Urinary bladder (tissue), 4 donors: Measurements from ENCODE around the gene AGRN. TPM values are rescaled to one million over a fixed set of nuclear protein-coding genes. Genes with fewer than 3 reads are reported as not detected.
"Not testable (repeated sequence)": the region's sequence is repeated elsewhere in the genome, so short reads cannot be mapped to it uniquely, and the experiment has no call there.

ENCODE experiments used
- DNase-seq: peaks from one replicate; pipeline ENCODE4 v3.0.0-alpha.2; 2015; ENCODE audit errors: extremely low spot score
- H3K27ac ChIP-seq: one replicate; pipeline ENCODE4 v1.5.1; 2013; ENCODE audit warnings: low read depth, mild to moderate bottlenecking, moderate library complexity
- H3K36me3 ChIP-seq: one replicate; pipeline ENCODE4 v1.6.1; 2013; ENCODE audit warnings: mild to moderate bottlenecking, moderate library complexity; ENCODE audit not compliant: insufficient read depth
- H3K4me1 ChIP-seq: one replicate; pipeline ENCODE4 v1.6.1; 2013; ENCODE audit warnings: mild to moderate bottlenecking, moderate library complexity; ENCODE audit not compliant: insufficient read depth
- H3K4me3 ChIP-seq: one replicate; pipeline ENCODE4 v1.5.1; 2013; ENCODE audit warnings: low read depth, low read length
- WGBS: extraction: QIAGEN DNeasy Blood & Tissue Kit; methylation state at CpG from one replicate; pipeline ENCODE4 v1.1.7; 2013; 5-methylcytosine and 5-hydroxymethylcytosine counted together
- polyA plus RNA-seq: library from polyadenylated mRNA; stranded (reverse); fragments of 200-250 nt; gene quantifications from one replicate; pipeline ENCODE4 v1.2.3, GENCODE V29; 2013
- small RNA-seq: library from RNA; depleted of rRNA; stranded (forward); fragments of <200 nt; gene quantifications from one replicate; pipeline ENCODE3, GENCODE V24; 2014
- total RNA-seq: library from RNA; depleted of rRNA; stranded (reverse); fragments of >200 nt; gene quantifications from one replicate; pipeline ENCODE4 v1.2.3, GENCODE V29; 2014
- donor health status: healthy with polysubstance abuse.
- donor health status: healthy.

Gene AGRN
- total and polyA plus RNA-seq, 2 donors, result 38.7 to 43.3 TPM

GRCh38 chr1:1092894-1093609 is 73.1 kb downstream of the AGRN start:
- no peaks in the 10 kb centered on the region for H3K36me3 ChIP-seq
- WGBS, result 84% methylated on average over 14 of the region's 14 CpGs
- H3K4me1 ChIP-seq, result no peaks in the 10 kb centered on the region
- no peak overlapping the region for H3K4me3 ChIP-seq
- no peak overlapping the region for H3K27ac ChIP-seq
- DNase-seq, result no peak

- H3K4me1 ChIP-seq, result no peaks in the 10 kb centered on the region
- no peak for DNase-seq
- no peaks in the 10 kb centered on the region for H3K36me3 ChIP-seq
- no peak overlapping the region for H3K4me3 ChIP-seq
- WGBS, result 95% methylated on average over 10 of the region's 10 CpGs
- no peak overlapping the region for H3K27ac ChIP-seq
These were observed 73.7 kb downstream of the AGRN start for GRCh38 chr1:1093610-1093943.

- WGBS, result 87% methylated on average over 7 of the region's 7 CpGs
- Histone ChIP-seq H3K27ac (no peak overlapping the region), H3K4me3 (no peak overlapping the region), H3K36me3 (no peaks in the 10 kb centered on the region), H3K4me1 (no peaks in the 10 kb centered on the region)
- DNase-seq, result no peak
These were observed 75.1 kb downstream of the AGRN start for GRCh38 chr1:1094981-1095380.

- not testable (repeated sequence) for H3K4me1 ChIP-seq, H3K27ac ChIP-seq, H3K4me3 ChIP-seq, H3K36me3 ChIP-seq, DNase-seq
- WGBS, result 97% methylated on average over 5 of the region's 5 CpGs
These were observed 76.2 kb downstream of the AGRN start for GRCh38 chr1:1096136-1096535.

- Histone ChIP-seq H3K36me3 (no peaks in the 10 kb centered on the region), H3K27ac (no peak overlapping the region), H3K4me3 (no peak overlapping the region), H3K4me1 (no peaks in the 10 kb centered on the region)
- no peak for DNase-seq
- 95% methylated on average over 18 of the region's 18 CpGs for WGBS
These were observed 78.9 kb downstream of the AGRN start for GRCh38 chr1:1098681-1099421.

- Histone ChIP-seq H3K36me3 (no peaks in the 10 kb centered on the region), H3K4me1 (no peaks in the 10 kb centered on the region), H3K27ac (no peak overlapping the region), H3K4me3 (no peak overlapping the region)
- DNase-seq, result no peak
- 91% methylated on average over 4 of the region's 4 CpGs for WGBS
These were observed 79.7 kb downstream of the AGRN start for GRCh38 chr1:1099506-1100183.

- no peak for DNase-seq
- H3K4me1 ChIP-seq, result no peaks in the 10 kb centered on the region
- WGBS, result 97% methylated on average over 11 of the region's 11 CpGs
- H3K4me3 ChIP-seq, result no peak overlapping the region
- H3K27ac ChIP-seq, result no peak overlapping the region
- no peaks in the 10 kb centered on the region for H3K36me3 ChIP-seq
These were observed 80.4 kb downstream of the AGRN start for GRCh38 chr1:1100296-1100695.

- DNase-seq, result no peak
- WGBS, result 97% methylated on average over 7 of the region's 7 CpGs
- Histone ChIP-seq H3K27ac (no peak overlapping the region), H3K36me3 (no peaks in the 10 kb centered on the region), H3K4me3 (no peak overlapping the region), H3K4me1 (no peaks in the 10 kb centered on the region)
These were observed 81.6 kb downstream of the AGRN start for GRCh38 chr1:1101503-1101902.

- H3K36me3 ChIP-seq, H3K27ac ChIP-seq, H3K4me3 ChIP-seq, H3K4me1 ChIP-seq, DNase-seq: not testable (repeated sequence)
- 91% methylated on average over 6 of the region's 6 CpGs for WGBS
These were observed 84.2 kb downstream of the AGRN start for GRCh38 chr1:1104152-1104551.

Small RNA genes lying within 50 kb of the gene (small RNA-seq; reads per million reads assigned to genes)
- gene AL645608.3, result not detected

Other genes with a start within 250 kb of the AGRN start
- 18.1 TPM for gene SAMD11, start 96.2 kb upstream of the AGRN start, total RNA-seq
- 23.3 TPM for gene SAMD11, start 96.2 kb upstream of the AGRN start, polyA plus RNA-seq
- 27.1 TPM for gene NOC2L, start 60.9 kb upstream of the AGRN start, total RNA-seq
- 59.5 TPM for gene NOC2L, start 60.9 kb upstream of the AGRN start, polyA plus RNA-seq
- 4.5 TPM for gene KLHL17, start 59.5 kb upstream of the AGRN start, total RNA-seq
- gene KLHL17, start 59.5 kb upstream of the AGRN start, polyA plus RNA-seq, result 12.0 TPM
- gene PLEKHN1, start 53.6 kb upstream of the AGRN start, total RNA-seq, result 1.1 TPM
- 4.2 TPM for gene PLEKHN1, start 53.6 kb upstream of the AGRN start, polyA plus RNA-seq
- 0.32 TPM for gene PERM1, start 38.0 kb upstream of the AGRN start, total RNA-seq
- gene PERM1, start 38.0 kb upstream of the AGRN start, polyA plus RNA-seq, result 0.73 TPM
- 9.8 TPM for gene HES4, start 20.0 kb upstream of the AGRN start, total RNA-seq
- gene HES4, start 20.0 kb upstream of the AGRN start, polyA plus RNA-seq, result 38.5 TPM
- gene ISG15, start 6.6 kb upstream of the AGRN start, total RNA-seq, result 41.8 TPM
- gene ISG15, start 6.6 kb upstream of the AGRN start, polyA plus RNA-seq, result 75.7 TPM
- gene RNF223, start 54.2 kb downstream of the AGRN start, total RNA-seq, result 2.7 TPM
- 0.73 TPM for gene RNF223, start 54.2 kb downstream of the AGRN start, polyA plus RNA-seq
- 7.1 TPM for gene C1orf159, start 96.0 kb downstream of the AGRN start, total RNA-seq
- 12.6 TPM for gene C1orf159, start 96.0 kb downstream of the AGRN start, polyA plus RNA-seq
- not detected for gene TTLL10, start 153.8 kb downstream of the AGRN start, total RNA-seq
- gene TTLL10, start 153.8 kb downstream of the AGRN start, polyA plus RNA-seq, result 0.08 TPM
- not detected for gene TNFRSF18, start 186.5 kb downstream of the AGRN start, total RNA-seq
- gene TNFRSF18, start 186.5 kb downstream of the AGRN start, polyA plus RNA-seq, result 0.77 TPM
- 0.48 TPM for gene TNFRSF4, start 194.0 kb downstream of the AGRN start, total RNA-seq
- gene TNFRSF4, start 194.0 kb downstream of the AGRN start, polyA plus RNA-seq, result 2.2 TPM
- gene SDF4, start 211.9 kb downstream of the AGRN start, total RNA-seq, result 36.7 TPM
- gene SDF4, start 211.9 kb downstream of the AGRN start, polyA plus RNA-seq, result 176 TPM
- gene B3GALT6, start 212.1 kb downstream of the AGRN start, total RNA-seq, result 8.8 TPM
- 15.2 TPM for gene B3GALT6, start 212.1 kb downstream of the AGRN start, polyA plus RNA-seq
- gene C1QTNF12, start 226.6 kb downstream of the AGRN start, total RNA-seq, result 0.53 TPM
- gene C1QTNF12, start 226.6 kb downstream of the AGRN start, polyA plus RNA-seq, result 0.99 TPM